K562 (cell line): ENCODE data around the gene CCM2. TPM values are rescaled to one million over a fixed set of nuclear protein-coding genes. Genes with fewer than 3 reads are reported as not detected.

Source experiments
- BCL6 ChIP-seq: fragments of 250-450 bp; sonication (Bioruptor Pico); IDR thresholded peaks from 2 replicates; pipeline ENCODE4 v1.4.0; 2020
- BHLHE40 ChIP-seq: IDR thresholded peaks from 2 replicates; pipeline ENCODE4 v1.6.1; 2011; ENCODE audit warnings: low read length, improper control_type of control experiment
- HDAC2 ChIP-seq: fragments of 450-650 bp; IDR thresholded peaks from 2 replicates; pipeline ENCODE4 v1.6.1; 2016; ENCODE audit warnings: mild to moderate bottlenecking
- KDM1A ChIP-seq, 2 experiments: fragments of 450-650 bp; IDR thresholded peaks; 2 replicates each; pipeline ENCODE4 v1.6.1; 2016; ENCODE audit warnings: mild to moderate bottlenecking in 2 of 2
- MEF2A ChIP-seq: IDR thresholded peaks from 2 replicates; pipeline ENCODE4 v1.6.1; 2011; ENCODE audit warnings: low read depth, mild to moderate bottlenecking, low read length, moderate library complexity; ENCODE audit not compliant: control insufficient read depth
- MTF1 ChIP-seq: fragments of 250-450 bp; sonication (Bioruptor Pico); IDR thresholded peaks from 2 replicates; pipeline ENCODE4 v1.9.0; 2021; ENCODE audit warnings: moderate library complexity, mild to moderate bottlenecking, inconsistent platforms, borderline replicate concordance
- SUPT5H ChIP-seq: fragments of 450-650 bp; IDR thresholded peaks from 2 replicates; pipeline ENCODE4 v1.6.1; 2016
- polyA plus RNA-seq, 8 experiments: library from polyadenylated mRNA; depleted of rRNA in 4 of 8; stranded (reverse) in 5 of 8; unstranded in 3 of 8; fragments of >200 nt; fragmentation: Nextera tagmentation in 2 of 8; fragmentation: Illumina TruSeq in 1 of 8; extraction: Ambion mirVana in 2 of 8; extraction: Trizol in 1 of 8; gene quantifications; 2 replicates each; pipeline versions ENCODE4 v1.2.1 to v1.2.3, GENCODE V29; 2011 to 2014; ENCODE audit warnings: inconsistent platforms in 1 of 8, missing spikeins in 1 of 8
- total RNA-seq, 7 experiments: library from RNA; depleted of rRNA in 6 of 7; stranded (reverse); fragments of >200 nt in 6 of 7; fragmentation: Illumina TruSeq in 2 of 7; extraction: Trizol in 2 of 7; gene quantifications; 2 replicates each; pipeline versions ENCODE4 v1.2.1 to v1.2.3, GENCODE V29; 2011 to 2021; ENCODE audit warnings: low replicate concordance in 1 of 7
- TF ChIP-seq, protein P1 (sequence below): fragments of 200-800 bp; sonication (Bioruptor generic); IDR thresholded peaks from 2 replicates; pipeline ENCODE4 v1.6.1; 2017; ENCODE audit warnings: missing genetic modification characterization, missing compliant biosample characterization
- TF ChIP-seq, protein P2 (sequence below), 2 experiments: fragments of 450-650 bp; conservative IDR thresholded peaks; 2 replicates each; pipeline ENCODE4 v1.6.1; 2017; ENCODE audit warnings: mild to moderate bottlenecking in 2 of 2, moderate library complexity in 2 of 2

CCM2 gene
- total and polyA plus RNA-seq, 9 of the 15 experiments (the other 6 are each of a cell fraction or from before 2014, with no cell fraction given): 0.41 to 38.6 (median 25.9) TPM

DNA sequence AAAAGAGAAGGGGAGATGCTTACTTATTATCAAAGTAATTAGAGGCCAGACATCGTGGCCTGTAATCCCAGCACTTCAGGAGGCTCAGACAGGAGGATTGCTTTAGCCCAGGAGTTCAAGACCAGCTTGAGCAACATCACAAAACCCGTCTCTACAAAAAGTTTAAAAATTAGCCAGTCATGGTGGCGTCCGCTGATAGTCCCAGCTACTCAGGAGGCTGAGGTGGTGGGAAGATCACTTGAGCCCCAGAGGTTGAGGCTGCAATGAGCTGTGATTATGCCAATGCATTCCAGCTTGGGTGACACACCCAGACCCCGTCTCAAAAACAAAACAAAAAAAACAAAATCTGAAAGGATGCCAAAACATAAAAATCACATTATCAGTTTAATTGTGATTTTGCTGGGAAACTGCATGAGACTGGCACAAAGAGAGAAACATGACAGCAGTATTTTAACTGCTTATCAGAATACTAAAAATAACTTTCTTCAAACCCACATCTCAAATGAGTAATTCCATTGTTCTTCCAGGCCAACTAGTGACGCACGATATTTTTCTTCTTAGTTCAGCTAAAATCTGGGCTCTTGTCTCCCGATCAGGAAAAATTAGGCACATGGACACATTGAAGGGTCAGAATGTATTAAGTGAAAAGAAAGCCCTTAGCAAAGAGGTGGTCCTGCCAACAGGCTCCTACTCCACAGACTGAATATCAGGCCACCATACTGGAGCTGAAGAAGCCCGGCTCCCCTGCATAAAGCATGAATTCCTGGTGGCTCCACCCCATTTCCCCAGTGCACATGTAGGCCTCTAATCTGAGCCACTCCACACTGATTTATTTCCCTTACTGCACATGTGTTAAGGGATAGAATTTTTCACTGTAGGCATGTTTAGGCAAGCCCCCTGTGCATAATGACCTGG, 9.6 kb upstream of the CCM2 start (continued):
- peak; percentile 71; the same call in 1 of the 2 replicates for TF ChIP-seq MEF2A
- TF ChIP-seq, protein P1, sequence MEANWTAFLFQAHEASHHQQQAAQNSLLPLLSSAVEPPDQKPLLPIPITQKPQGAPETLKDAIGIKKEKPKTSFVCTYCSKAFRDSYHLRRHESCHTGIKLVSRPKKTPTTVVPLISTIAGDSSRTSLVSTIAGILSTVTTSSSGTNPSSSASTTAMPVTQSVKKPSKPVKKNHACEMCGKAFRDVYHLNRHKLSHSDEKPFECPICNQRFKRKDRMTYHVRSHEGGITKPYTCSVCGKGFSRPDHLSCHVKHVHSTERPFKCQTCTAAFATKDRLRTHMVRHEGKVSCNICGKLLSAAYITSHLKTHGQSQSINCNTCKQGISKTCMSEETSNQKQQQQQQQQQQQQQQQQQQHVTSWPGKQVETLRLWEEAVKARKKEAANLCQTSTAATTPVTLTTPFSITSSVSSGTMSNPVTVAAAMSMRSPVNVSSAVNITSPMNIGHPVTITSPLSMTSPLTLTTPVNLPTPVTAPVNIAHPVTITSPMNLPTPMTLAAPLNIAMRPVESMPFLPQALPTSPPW (CRISPR knock-in tag): peak; percentile 38; the same call in 1 of the 2 replicates
- TF ChIP-seq SUPT5H: no peak
- no peak for TF ChIP-seq MTF1 (CRISPR knock-in tag)
- TF ChIP-seq BHLHE40: peak; percentile 77
- TF ChIP-seq BCL6: no peak
- TF ChIP-seq, protein P2, sequence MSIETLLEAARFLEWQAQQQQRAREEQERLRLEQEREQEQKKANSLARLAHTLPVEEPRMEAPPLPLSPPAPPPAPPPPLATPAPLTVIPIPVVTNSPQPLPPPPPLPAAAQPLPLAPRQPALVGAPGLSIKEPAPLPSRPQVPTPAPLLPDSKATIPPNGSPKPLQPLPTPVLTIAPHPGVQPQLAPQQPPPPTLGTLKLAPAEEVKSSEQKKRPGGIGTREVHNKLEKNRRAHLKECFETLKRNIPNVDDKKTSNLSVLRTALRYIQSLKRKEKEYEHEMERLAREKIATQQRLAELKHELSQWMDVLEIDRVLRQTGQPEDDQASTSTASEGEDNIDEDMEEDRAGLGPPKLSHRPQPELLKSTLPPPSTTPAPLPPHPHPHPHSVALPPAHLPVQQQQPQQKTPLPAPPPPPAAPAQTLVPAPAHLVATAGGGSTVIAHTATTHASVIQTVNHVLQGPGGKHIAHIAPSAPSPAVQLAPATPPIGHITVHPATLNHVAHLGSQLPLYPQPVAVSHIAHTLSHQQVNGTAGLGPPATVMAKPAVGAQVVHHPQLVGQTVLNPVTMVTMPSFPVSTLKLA (conservative IDR thresholded peaks at IDR 0.05): 0 out of 4 replicates have a peak, but pooled peaks of 1 of the 2 experiments have one; percentile 30
- TF ChIP-seq HDAC2: peak; percentile 70
- TF ChIP-seq KDM1A (IDR thresholded peaks at IDR 0.05): peak; percentile 98
